PFSK-1 (cell line): ENCODE measurements around the gene CHRM1.

Experiments used
- FOXP2 ChIP-seq: optimal IDR thresholded peaks from 2 replicates; pipeline ENCODE3; 2011; ENCODE audit warnings: borderline replicate concordance, control low read depth, inconsistent platforms; ENCODE audit not compliant: insufficient read depth; ENCODE audit errors: extremely low read length, extremely low read depth
- POLR2AphosphoS5 ChIP-seq: IDR thresholded peaks from 2 replicates; pipeline ENCODE4 v1.6.1; 2012; ENCODE audit warnings: low read depth, mild to moderate bottlenecking, control low read depth, low read length, moderate library complexity
- SIN3A ChIP-seq: IDR thresholded peaks from 2 replicates; pipeline ENCODE4 v1.6.1; 2012; ENCODE audit warnings: mild to moderate bottlenecking, low read length, moderate library complexity, borderline replicate concordance; ENCODE audit not compliant: insufficient read depth
- TAF1 ChIP-seq: IDR thresholded peaks from 2 replicates; pipeline ENCODE4 v1.6.1; 2012; ENCODE audit warnings: low read length, control low read depth, borderline replicate concordance; ENCODE audit not compliant: insufficient read depth
- TF ChIP-seq, protein P1 (sequence below), 2 experiments: IDR thresholded peaks; 2 replicates each; pipeline versions ENCODE4 v1.6.1 to v1.8.0; 2011 to 2012; ENCODE audit warnings: low read depth in 2 of 2, low read length in 2 of 2, control low read depth in 1 of 2, inconsistent platforms in 1 of 2, mild to moderate bottlenecking in 1 of 2, moderate library complexity in 1 of 2; ENCODE audit not compliant: insufficient read depth in 1 of 2

DNA sequence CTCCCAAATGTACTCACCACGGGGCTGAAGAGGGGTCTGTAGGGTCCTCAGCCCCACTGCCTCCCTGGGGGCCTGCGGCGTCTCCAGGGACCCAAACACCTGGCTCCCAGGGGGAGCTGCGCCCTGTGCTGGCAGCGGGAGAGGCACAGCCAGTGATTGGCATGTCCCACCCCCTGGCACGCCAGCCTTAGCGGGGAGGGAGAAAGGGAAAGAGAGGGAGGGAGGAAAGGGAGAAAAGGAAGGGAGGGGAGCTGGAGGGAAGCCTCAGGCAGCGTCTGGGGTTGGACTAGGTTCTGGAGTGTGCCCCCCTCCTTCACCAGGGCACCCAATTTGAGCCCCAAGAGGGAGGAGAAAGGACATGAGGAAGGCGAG lies at the start of gene CHRM1:
- no peak for TF ChIP-seq POLR2AphosphoS5
- TF ChIP-seq SIN3A, result no peak
- TF ChIP-seq, protein P1, sequence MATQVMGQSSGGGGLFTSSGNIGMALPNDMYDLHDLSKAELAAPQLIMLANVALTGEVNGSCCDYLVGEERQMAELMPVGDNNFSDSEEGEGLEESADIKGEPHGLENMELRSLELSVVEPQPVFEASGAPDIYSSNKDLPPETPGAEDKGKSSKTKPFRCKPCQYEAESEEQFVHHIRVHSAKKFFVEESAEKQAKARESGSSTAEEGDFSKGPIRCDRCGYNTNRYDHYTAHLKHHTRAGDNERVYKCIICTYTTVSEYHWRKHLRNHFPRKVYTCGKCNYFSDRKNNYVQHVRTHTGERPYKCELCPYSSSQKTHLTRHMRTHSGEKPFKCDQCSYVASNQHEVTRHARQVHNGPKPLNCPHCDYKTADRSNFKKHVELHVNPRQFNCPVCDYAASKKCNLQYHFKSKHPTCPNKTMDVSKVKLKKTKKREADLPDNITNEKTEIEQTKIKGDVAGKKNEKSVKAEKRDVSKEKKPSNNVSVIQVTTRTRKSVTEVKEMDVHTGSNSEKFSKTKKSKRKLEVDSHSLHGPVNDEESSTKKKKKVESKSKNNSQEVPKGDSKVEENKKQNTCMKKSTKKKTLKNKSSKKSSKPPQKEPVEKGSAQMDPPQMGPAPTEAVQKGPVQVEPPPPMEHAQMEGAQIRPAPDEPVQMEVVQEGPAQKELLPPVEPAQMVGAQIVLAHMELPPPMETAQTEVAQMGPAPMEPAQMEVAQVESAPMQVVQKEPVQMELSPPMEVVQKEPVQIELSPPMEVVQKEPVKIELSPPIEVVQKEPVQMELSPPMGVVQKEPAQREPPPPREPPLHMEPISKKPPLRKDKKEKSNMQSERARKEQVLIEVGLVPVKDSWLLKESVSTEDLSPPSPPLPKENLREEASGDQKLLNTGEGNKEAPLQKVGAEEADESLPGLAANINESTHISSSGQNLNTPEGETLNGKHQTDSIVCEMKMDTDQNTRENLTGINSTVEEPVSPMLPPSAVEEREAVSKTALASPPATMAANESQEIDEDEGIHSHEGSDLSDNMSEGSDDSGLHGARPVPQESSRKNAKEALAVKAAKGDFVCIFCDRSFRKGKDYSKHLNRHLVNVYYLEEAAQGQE (IDR thresholded peaks at IDR 0.05; ENCODE audit: insufficient read depth in 1 of 2, low read depth in 2 of 2, low read length in 2 of 2), result no peak
- no peak for TF ChIP-seq TAF1
- TF ChIP-seq FOXP2, result no peak
